ENCODE data around the gene TMEM270.
A peak's percentile ranks its signal among the peaks of the same experiment; 100 is the strongest.

The TMEM270 gene

GRCh38 chr7:73892003-73892999, 31.3 kb downstream of the TMEM270 start:
- no peak for TF ChIP-seq CTCF (IDR thresholded peaks at IDR 0.05; ENCODE audit: low read depth, low read length)
- DNase-seq (ENCODE audit: extremely low read depth, low read depth), result no peak

- DNase-seq (ENCODE audit: extremely low read depth, low read depth), result no peak
- TF ChIP-seq CTCF (IDR thresholded peaks at IDR 0.05; ENCODE audit: low read depth, low read length), result no peak
Observed at GRCh38 chr7:73893342-73894101, 32.6 kb downstream of the TMEM270 start.

- no peak for TF ChIP-seq CTCF (IDR thresholded peaks at IDR 0.05; ENCODE audit: low read depth, low read length)
- DNase-seq (ENCODE audit: extremely low read depth, low read depth), result no peak
Observed at GRCh38 chr7:73894166-73894565, 33.2 kb downstream of the TMEM270 start.

GRCh38 chr7:73894733-73895551, 34.0 kb downstream of the TMEM270 start:
- TF ChIP-seq CTCF (IDR thresholded peaks at IDR 0.05; ENCODE audit: low read depth, low read length), result no peak; the same call in none of the 2 replicates
- DNase-seq (ENCODE audit: extremely low read depth, low read depth), result peak; percentile 92

GRCh38 chr7:73895626-73896025, 34.7 kb downstream of the TMEM270 start:
- DNase-seq (ENCODE audit: extremely low read depth, low read depth), result no peak
- no peak for TF ChIP-seq CTCF (IDR thresholded peaks at IDR 0.05; ENCODE audit: low read depth, low read length)

GRCh38 chr7:73896454-73896853, 35.5 kb downstream of the TMEM270 start:
- no peak for DNase-seq (ENCODE audit: extremely low read depth, low read depth)
- TF ChIP-seq CTCF (IDR thresholded peaks at IDR 0.05; ENCODE audit: low read depth, low read length), result no peak

All from AG09319 (cell line).